ENCODE data around the gene VDAC1.
"Not testable (repeated sequence)": the region's sequence is repeated elsewhere in the genome, so short reads cannot be mapped to it uniquely, and the experiment has no call there.

The VDAC1 gene

GRCh38 chr5:133967698-133968203, 37.0 kb downstream of the VDAC1 start:
- no peak for DNase-seq (ENCODE audit: low read depth in 3 of 3)

- no peak for DNase-seq (ENCODE audit: low read depth in 3 of 3)
Measured at GRCh38 chr5:133967124-133967523, 37.7 kb downstream of the VDAC1 start.

GRCh38 chr5:133966090-133966489, 38.7 kb downstream of the VDAC1 start:
- DNase-seq (ENCODE audit: low read depth in 3 of 3) = no peak

- no peak for DNase-seq (ENCODE audit: low read depth in 3 of 3)
Measured at GRCh38 chr5:133963493-133964128, 41.2 kb downstream of the VDAC1 start.

GRCh38 chr5:133962801-133963476, 41.8 kb downstream of the VDAC1 start:
- no peak for DNase-seq (ENCODE audit: low read depth in 3 of 3)

GRCh38 chr5:133962131-133962530, 42.6 kb downstream of the VDAC1 start:
- DNase-seq (ENCODE audit: low read depth in 3 of 3) = no peak

- DNase-seq (ENCODE audit: low read depth in 3 of 3) = no peak
Measured at GRCh38 chr5:133959643-133960042, 45.1 kb downstream of the VDAC1 start.

GRCh38 chr5:133957591-133957990, 47.2 kb downstream of the VDAC1 start:
- DNase-seq (ENCODE audit: low read depth in 3 of 3) = no peak

GRCh38 chr5:133957080-133957479, 47.7 kb downstream of the VDAC1 start:
- DNase-seq (ENCODE audit: low read depth in 3 of 3) = no peak

- DNase-seq (ENCODE audit: low read depth in 3 of 3) = not testable (repeated sequence)
Measured at GRCh38 chr5:133956196-133956595, 48.6 kb downstream of the VDAC1 start.

GRCh38 chr5:133953568-133954145, 51.1 kb downstream of the VDAC1 start:
- DNase-seq (ENCODE audit: low read depth in 3 of 3) = no peak

- DNase-seq (ENCODE audit: low read depth in 3 of 3) = no peak
Measured at GRCh38 chr5:133952729-133953567, 51.8 kb downstream of the VDAC1 start.

GRCh38 chr5:133950821-133951612, 53.8 kb downstream of the VDAC1 start:
- DNase-seq (ENCODE audit: low read depth in 3 of 3) = no peak

- no peak for DNase-seq (ENCODE audit: low read depth in 3 of 3)
Measured at GRCh38 chr5:133948721-133949120, 56.1 kb downstream of the VDAC1 start.

- DNase-seq (ENCODE audit: low read depth in 3 of 3) = no peak
Measured at GRCh38 chr5:133947431-133947841, 57.3 kb downstream of the VDAC1 start.

- DNase-seq (ENCODE audit: low read depth in 3 of 3) = no peak
Measured at GRCh38 chr5:133945568-133945967, 59.2 kb downstream of the VDAC1 start.

GRCh38 chr5:133944263-133945185, 60.3 kb downstream of the VDAC1 start:
- DNase-seq (ENCODE audit: low read depth in 3 of 3) = peak; percentile 28 to 38 (median 38)

- no peak for DNase-seq (ENCODE audit: low read depth in 3 of 3)
Measured at GRCh38 chr5:133943475-133943817, 61.3 kb downstream of the VDAC1 start.

GRCh38 chr5:133942614-133943474, 61.9 kb downstream of the VDAC1 start:
- DNase-seq (ENCODE audit: low read depth in 3 of 3) = no peak

Data from stimulated activated CD4-positive, alpha-beta T cell treated with anti-CD3 and anti-CD28 coated beads, TNF-alpha, amount 100 ng/mL, for 48 hours (primary cell).